Activated T-cell treated with anti-CD3 and anti-CD28 coated beads for 1 hour (primary cell): ENCODE measurements around the gene MTMR3.
"Not testable (repeated sequence)": the region's sequence is repeated elsewhere in the genome, so short reads cannot be mapped to it uniquely, and the experiment has no call there.

Experiments used
- DNase-seq: peaks from one replicate; pipeline ENCODE4 v3.0.0-alpha.2; 2020; ENCODE audit warnings: low read depth

MTMR3 gene

DNA sequence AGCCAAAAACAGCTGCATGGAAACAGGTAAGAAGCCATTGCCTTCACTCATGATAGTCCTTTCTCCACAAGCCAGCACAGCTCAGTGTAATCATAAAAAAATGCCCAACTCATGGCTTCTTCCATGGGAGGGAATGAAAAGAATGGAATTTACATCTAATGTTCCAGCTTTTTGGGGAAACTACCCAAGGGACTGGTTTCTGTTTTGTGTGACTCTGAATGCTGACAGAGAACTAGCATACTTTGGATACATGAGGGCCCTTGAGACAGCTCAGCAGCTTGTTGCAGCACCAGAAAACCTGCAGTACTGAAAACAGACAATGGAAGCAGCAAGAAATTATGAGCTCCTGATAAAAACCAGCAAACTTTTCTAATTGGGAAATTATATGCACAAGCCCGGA, 173.0 kb downstream of the MTMR3 start:
- no peak for DNase-seq

DNA sequence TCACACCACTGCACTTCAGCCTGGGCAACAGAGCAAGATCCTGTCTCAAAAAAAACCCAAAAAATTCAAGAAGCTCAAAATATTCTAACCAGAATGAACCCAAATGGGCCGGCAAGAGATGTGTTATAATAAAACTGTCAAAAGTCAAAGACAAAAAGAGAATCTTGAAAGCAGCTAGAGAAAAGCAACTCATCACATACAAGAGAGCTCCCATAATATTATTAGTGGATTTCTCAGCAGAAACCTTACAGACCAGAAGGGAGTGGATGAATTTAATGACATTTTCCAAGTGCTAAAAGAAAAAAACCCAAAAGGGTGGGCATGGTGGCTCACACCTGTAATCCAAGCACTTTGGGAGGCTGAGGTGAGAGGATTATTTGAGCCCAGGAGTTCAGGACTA, 174.4 kb downstream of the MTMR3 start:
- DNase-seq: no peak

DNA sequence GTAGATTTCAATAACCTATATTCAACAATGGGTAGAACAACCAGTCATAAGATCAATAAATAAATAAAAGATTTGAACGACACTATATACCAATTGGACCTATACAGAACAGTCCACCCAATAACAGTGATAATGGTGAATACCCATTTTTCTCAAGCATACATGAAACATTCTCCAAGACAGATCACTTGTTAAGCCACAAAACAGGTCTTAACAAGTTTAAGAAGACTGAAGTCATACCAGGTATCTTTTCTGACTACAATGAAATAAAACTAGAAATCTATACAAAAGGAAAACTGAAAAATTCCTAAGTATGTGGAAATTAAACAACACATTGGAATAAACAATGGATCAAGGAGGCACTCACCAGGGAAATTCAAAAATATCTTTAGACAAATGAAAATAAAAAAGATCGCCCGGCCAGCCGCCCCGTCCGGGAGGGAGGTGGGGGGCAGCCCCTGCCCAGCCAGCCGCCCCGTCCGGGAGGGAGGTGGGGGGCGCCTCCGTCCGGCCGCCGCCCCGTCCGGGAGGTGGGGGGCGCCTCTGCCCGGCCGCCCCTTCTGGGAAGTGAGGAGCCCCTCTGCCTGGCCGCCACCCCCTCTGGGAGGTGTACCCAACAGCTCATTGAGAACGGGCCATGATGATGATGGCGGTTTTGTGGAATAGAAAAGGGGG, 176.5 kb downstream of the MTMR3 start:
- DNase-seq: not testable (repeated sequence)

DNA sequence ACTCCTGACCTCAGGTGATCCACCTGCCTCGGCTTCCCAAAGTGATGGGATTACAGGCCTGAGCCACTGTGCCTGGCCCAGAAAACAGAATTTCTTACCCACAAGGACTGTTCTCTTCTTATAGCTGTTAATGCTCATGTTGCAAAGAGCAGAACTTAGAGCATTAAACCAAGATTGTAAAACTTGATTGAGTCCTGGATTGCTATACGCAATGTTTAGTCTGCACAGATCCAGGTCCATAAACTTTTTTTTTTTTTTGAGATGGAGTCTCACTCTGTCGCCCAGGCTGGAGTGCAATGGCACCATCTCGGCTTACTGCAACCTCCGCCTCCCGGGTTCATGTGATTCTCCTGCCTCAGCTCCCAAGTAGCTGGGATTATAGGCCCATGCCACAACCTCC, 178.1 kb downstream of the MTMR3 start:
- DNase-seq: not testable (repeated sequence)

DNA sequence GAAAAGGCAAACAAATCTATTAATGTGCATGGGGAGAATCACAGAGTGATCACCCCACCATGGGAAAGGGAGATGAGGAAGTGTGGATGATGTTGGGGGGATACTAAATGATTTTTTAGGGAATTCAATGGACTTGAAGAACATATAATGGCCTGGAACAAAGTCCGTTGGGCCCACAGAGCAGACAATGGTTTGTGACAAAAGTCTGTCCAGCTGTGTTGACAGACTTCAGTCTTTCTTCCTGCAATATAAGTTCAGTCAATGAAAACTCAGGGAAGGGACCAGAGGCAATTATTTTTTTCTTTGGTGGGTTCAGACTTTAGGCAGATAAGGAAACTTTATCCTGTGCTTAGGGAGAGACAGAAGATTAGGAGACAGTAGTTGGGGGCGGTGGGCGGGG, 179.3 kb downstream of the MTMR3 start:
- DNase-seq: no peak

DNA sequence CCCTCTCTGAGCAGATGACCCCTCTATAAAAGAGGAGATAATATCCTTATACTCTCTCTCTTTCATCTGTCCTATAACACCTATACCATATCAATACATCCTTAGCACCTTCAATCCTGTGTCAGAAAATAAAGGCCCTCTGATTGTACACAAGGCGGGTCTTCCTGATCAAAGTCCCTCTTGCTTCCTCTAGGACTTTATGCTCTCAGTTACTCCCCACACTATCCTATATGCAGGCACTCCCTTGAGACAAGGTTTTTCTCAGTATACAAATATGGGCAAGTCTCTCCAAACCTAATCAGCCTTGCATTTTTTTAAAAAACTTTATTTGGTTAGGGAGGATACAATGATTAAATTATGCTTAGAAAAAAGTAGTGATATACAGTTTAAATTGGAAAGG, 180.0 kb downstream of the MTMR3 start:
- DNase-seq: no peak

DNA sequence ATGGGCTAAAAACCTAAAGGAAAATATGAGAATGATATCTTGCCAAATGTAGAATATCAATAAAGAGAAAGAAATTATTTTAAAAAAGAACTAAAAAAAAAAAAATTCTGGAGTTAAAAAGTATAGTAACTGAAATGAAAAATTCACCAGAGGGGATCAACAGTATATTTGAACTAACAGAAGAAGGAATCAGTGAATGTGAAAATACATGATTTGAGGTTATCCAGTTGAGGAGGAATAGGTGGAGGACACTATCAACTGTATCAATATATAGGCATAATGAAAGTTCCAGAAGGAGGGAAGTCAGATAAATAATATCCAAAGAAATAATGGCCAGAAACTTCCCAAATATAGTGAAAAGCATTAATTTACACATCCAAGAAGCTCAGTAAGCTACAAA, 181.2 kb downstream of the MTMR3 start:
- no peak for DNase-seq

DNA sequence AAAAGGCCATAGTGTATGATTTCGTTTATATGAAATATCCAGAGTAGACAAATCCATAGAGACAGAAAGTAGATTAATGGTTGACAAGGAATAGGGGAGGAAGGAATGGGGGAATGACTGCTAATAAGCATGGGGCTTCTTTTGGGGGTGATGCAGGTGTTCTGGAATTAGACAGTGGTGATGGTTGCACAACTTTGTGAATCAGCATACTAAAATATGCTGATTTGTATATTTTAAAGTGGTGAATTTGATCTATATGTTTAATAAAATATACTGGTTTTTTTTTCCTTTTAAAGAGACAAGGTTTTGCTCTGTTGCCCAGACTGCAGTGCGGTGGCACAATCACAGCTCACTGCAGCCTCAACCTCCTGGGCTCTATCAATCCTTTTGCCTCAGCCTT, 190.8 kb downstream of the MTMR3 start:
- no peak for DNase-seq

DNA sequence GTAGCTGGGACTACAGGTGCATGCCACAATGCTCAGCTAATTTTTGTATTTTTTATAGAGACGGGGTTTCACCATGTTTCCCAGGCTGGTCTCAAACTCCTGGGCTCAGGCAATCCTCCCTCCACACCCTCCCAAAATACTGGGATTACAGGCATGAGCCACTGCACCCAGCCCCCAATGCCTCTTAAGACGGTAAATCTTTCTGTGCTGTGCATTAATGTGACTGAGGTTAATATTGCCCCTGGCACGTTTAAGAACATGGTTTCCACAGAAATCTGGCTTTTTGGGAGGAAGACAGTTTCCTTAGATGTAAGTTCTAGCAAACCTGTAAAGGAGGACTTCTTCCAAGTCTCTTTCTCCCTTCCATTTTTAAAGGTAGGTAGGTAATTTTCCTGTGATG, 191.2 kb downstream of the MTMR3 start:
- no peak for DNase-seq

DNA sequence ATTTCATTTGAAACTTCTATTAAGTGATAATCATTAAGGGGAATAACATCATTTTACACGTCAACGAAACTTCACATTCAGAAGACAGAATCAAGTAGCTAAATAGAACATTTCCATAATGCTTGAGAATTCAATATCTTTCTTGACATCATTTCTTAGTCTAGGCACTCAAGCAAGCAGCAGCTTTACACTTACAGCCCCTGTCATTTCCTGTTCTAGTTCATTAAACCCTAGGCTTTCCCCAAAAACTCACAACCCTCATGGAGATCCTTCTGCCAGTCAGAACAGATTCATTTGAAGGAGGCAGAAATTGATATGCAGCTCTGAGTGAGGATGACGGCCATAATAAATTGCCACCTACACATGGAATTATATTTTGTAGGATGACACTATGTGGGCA, 192.0 kb downstream of the MTMR3 start:
- no peak for DNase-seq

DNA sequence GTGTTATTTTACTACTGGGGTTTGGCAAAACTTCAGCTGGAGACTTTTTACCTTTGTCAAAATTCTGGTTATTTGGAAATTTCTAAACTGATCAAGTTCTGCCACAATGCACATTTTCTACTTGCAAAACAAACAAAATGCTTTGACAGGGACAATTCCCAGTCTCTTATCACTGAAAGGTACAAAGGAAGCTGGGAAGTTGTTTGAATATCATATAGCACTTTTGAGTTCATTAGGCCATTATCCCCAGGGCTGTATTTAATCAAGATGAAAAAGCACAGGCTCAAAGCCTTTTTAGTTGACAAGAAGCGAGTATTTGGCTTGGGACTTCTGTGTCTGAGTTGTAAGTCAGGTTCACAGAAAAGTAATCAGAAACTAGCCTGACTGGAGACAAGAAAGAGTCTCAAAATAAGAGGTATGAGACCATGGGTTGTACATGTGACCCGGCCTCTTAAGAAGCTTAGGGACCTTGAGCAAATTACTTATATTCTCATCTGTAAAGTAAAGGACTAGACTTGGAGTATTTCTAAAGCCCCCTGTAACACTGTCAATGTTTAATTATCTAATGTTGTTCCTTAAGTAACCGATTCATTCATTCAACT, 194.4 kb downstream of the MTMR3 start:
- DNase-seq: no peak

DNA sequence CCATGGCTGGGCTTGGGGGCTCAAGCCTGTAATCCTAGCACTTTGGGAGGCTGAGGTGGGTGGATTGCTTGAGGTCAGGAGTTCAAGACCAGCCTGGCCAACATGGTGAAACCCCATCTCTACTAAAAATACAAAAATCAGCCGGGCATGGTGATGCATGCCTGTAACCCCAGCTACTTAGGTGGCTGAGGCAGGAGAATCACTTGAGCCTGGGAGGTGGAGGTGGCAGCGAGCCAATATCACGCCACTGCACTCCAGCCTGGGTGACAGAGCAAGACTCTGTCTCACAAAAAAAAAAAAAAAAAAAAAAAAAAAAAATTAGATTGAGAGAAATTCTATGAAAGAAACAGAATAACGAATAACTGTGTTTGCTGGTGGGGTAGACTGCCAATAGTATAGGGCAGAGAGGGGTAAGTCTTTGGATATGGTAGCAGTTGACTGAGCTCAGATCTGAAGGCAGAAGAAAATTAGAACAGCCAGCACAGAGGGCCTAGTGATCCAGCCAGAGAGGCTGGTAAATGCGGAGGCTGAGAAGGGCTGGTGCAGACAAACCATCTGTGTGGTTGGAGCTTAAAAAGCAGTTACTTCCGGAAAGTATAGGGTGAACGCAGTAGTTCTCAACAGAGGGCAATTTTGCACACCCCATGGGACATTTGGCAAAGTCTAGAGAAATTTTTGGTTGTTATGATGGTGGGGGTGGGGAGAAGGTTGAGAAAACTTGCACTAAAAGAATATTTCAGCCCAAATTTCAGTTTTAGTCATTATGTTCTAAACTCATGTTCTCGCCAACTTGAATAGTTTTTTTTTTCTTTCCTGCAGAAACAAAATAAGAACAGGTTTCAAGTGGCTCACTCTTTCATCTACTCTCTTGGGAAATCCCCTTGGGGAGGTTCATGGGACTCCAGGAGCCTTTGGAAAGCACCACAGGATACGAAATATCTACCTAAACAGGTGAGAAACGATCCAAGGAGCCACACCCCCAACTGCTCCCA, 195.6 kb downstream of the MTMR3 start:
- DNase-seq: no peak

DNA sequence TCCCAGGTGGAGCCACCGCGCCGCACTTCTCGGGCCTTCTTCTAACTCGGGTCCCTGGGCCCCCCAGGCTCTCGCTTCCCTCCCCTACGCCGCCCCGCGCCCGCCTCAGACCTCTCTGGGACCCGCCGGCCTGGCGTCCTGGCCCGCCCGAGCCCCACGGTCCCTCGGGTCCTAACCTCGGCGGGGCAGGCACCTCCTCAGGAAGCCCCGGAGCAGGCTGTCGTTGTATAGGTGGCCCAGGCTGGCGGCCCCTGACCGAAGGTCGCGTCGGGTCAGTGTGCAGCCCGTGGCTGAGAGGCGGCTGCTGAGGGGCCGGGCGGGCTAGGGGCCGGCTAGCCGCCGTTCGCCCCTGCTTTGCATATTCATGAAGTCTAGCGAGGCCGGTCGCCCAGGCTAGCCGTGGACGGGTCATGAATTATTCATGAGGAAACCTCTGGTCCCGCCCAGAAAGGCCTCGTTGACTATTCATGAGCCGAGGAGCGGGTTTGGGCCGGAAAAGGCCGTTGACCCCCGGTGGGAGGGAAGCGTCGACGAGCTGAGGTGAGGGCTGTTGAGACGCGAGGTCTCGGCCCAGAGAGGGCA, 197.1 kb downstream of the MTMR3 start, which contains the start of gene HORMAD2:
Gene HORMAD2, plus strand, starts transcription at position 513 of the 582 bp plus-strand sequence. CDS start 13,489 bp downstream, outside the sequence.
- DNase-seq: no peak
